Spleen (tissue), 7 donors: ENCODE measurements around the gene PFKP.

ENCODE experiments used
- POLR2A ChIP-seq, 3 donors: fragments of 450-650 bp; IDR thresholded peaks; one replicate each; pipeline ENCODE4 v1.5.1; 2017; ENCODE audit warnings: antibody characterized with exemption in 3 of 3, mild to moderate bottlenecking in 1 of 3
- POLR2AphosphoS5 ChIP-seq, 3 donors: sonication (generic); formaldehyde crosslinking; IDR thresholded peaks; one replicate each; pipeline ENCODE4 v1.5.1; 2017; ENCODE audit warnings: antibody characterized with exemption in 3 of 3
- TF ChIP-seq, protein P1 (sequence below), 11 experiments: fragments of 200-600 bp in 7 of 11; fragments of 450-650 bp in 4 of 11; sonication (generic) in 4 of 11; IDR thresholded peaks in 8 of 11; conservative IDR thresholded peaks in 3 of 11; 1 replicate in 7 of 11; 2 replicates in 4 of 11; pipeline versions ENCODE4 v1.4.0 to v1.8.0; 2016 to 2021; ENCODE audit warnings: antibody characterized with exemption in 11 of 11, inconsistent platforms in 4 of 11, mild to moderate bottlenecking in 1 of 11
- donor health status: DM: no; HTN: no; CAD: no; lungs with moderate emphysema.
- donor health status: DM: no; HTN: no; CAD: no.
- donor health status: DM: no; HTN: no; CAD: no.

DNA sequence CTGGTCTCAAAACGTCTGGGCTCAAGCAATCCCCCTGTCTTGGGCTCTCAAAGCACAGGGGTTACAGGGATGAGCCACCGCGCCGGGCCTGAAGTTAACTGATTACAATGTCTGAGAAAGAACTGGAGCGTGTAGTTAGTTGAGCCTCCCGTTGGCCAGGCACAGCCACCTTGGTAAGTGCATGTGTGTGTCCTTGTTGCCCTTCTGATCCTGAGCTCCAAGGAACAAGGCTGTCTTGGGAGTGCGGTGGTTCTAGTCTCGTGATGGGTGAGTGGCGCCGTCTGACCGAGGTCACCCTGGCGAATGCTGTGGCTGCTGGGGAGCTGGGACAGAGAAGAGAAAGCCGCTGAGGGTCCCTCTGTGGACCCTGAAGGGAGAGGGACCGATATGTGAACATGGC is 54.7 kb downstream of the PFKP start:
- no peak for TF ChIP-seq POLR2AphosphoS5 (IDR thresholded peaks at IDR 0.05)
- no peak for TF ChIP-seq POLR2A (IDR thresholded peaks at IDR 0.05)
- TF ChIP-seq, protein P1, sequence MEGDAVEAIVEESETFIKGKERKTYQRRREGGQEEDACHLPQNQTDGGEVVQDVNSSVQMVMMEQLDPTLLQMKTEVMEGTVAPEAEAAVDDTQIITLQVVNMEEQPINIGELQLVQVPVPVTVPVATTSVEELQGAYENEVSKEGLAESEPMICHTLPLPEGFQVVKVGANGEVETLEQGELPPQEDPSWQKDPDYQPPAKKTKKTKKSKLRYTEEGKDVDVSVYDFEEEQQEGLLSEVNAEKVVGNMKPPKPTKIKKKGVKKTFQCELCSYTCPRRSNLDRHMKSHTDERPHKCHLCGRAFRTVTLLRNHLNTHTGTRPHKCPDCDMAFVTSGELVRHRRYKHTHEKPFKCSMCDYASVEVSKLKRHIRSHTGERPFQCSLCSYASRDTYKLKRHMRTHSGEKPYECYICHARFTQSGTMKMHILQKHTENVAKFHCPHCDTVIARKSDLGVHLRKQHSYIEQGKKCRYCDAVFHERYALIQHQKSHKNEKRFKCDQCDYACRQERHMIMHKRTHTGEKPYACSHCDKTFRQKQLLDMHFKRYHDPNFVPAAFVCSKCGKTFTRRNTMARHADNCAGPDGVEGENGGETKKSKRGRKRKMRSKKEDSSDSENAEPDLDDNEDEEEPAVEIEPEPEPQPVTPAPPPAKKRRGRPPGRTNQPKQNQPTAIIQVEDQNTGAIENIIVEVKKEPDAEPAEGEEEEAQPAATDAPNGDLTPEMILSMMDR (IDR thresholded peaks at IDR 0.05 in 8 of 11, conservative IDR thresholded peaks at IDR 0.05 in 3 of 11) = no peak
